GM20431 (cell line): ENCODE data around the gene SAMD3.
"Not testable (repeated sequence)": the region's sequence is repeated elsewhere in the genome, so short reads cannot be mapped to it uniquely, and the experiment has no call there.

Source experiments
- in situ Hi-C: fragments of 300-500 bp; cut with MseI, MboI; formaldehyde crosslinking; loops from one replicate; pipeline ENCODE4 v1.15.0; 2020; ENCODE audit warnings: low sequenced_read_pairs; ENCODE audit not compliant: unreplicated experiment

The SAMD3 gene

DNA sequence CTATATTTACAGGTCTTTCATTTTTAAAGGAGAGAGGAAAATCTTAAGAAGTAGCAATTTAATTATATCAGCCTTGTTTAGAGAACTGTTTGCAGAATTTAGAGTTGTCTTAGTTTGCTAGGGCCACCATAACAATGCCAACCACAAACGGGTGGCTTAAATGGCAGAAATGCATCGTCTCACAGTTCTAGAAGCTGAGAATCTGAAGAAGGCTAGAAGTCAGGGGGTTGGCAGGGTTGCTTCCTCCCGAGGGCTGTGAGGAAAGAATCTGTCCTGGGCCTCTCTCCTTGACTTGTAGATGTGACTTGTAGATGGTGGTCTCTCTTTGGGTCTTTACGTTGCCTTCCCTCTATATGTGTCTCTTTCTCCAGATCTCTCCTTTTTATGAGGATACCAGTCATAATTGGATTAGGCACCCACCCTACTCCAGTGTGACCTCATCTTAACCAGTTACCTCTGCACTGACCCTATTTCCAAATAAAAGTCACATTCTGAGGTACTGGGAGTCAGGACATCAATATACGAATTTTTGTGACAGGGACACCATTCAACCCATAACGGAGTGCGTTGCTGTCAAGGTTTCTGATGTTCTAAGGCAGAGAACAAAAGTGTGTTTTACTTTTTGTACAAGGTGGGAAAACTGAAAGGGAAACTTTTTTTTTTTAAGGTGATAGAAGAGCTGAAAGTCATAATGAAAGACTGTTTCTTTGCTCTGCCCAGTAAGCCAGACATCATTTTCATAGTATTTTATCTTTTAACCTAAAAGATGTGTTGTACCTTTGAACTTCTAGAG is 84.4 kb downstream of the SAMD3 start:
- in situ Hi-C loops: no loop called here

DNA sequence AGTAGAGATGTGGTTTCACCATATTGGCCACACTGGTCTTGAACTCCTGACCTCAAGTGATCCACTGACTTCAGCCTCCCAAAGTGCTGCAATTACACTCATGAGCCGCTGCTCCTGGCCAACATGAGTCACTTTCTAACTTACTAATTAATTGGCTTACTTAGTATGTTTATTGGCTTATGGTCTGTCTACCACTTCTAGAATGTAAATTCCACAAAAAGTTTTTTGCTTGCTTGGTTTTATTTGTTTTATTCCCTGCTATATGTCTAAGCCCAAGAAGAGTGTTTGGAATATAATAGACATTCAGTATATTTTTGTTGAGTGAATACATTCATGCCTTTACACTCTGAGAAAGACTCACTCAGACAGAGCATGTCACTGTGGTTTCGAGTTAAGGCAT is 86.0 kb downstream of the SAMD3 start:
- in situ Hi-C loops: no loop called here

DNA sequence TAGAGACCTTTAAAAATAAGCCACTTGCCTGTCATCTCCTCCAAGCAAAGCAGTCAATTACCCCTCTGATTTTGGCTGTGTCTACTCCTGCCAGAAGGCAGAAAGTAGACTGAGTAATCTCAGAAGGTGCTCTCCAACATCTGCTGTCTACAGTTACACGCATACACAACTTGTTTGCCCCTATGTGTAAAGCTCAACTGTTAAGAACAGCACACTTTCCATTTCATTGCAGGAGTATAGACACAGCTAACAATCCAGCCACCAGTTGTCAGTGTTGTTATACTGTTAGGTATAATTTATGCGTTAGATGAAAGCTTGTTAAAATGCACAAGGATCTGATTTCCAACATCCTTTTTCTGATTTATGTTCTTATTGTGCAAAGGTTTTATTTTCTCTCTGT is 88.2 kb downstream of the SAMD3 start:
- in situ Hi-C loops: no loop called here

DNA sequence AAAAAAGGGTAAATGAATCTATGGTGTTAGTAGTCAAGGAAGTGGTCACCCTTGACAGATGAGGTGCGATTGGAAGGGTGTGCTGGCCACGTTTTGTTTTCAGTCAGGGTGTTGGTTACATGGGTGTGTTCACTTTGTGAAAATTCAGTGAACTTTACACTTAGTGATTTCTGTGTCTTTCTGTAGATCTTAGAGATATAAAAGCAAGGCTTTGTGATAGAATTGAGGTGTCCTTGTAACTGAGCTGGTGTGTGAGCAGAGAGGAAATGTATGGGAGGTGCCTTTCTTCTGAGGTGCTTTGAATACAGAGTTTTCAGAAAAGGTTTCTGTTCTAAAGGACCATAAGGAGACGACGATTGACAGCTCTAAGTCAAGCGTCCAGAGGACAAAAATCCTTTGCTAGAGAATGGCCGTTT is 90.5 kb downstream of the SAMD3 start:
- in situ Hi-C loops: no loop called here

DNA sequence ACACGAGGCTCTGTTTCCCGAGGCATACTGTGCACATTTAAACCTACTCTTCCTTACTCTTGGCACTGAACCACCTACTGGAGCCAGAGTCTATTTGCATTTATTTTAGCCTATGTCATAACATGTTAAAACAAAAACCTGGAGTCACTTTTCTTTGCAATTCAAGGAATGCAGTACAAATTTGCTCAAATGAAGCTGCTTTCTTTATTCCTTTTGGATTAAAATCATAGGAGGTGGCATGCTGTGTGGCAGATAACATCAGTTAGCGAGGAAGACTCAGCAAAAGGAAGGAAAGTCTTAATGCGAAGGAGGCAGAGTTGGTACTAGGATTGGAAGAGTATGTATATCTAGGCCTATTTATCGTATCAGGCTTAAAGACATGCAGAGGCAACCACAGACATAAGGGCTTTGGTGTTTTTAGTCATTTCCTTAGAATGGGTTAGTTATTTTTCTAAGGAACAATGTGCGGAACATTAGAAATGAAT is 92.9 kb downstream of the SAMD3 start:
- in situ Hi-C loops: no loop called here

DNA sequence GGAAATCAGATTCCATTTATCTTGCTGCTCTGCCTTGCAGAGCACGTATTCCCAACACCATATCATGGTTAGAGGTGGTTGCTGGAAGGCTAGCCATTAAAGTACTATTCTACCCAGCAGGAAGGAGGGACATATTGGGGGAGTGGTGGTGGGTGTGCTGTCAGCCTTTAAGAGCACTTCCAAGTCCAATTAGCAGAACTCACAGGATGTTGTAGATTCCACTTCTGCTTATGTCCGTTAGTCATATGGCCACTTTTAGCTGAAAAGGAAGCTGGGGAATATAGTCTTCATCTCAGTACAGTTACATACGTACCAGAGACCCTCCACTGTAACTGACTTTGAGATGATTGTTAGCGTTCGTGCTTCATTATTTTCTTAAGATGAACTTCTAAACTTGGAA is 94.4 kb downstream of the SAMD3 start:
- in situ Hi-C loops: no loop called here

DNA sequence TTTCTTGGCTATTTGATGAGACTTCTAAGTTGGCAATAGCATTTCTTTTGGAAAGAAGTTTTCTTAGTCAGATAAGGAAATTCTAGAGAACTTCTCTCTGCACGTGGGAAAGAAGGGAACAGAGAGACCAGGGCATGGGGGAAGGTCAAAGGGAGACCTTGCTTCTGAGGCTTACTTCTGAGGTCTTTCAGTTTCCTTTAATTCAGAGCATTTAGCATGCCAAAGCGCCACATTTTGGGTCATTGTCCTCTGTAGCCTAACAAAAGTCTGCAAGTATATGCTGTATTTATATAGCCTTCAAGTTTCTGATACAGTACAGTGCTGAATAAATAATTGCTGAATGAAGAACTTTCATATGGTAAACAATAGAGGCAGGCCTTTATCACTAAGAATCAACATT is 95.6 kb downstream of the SAMD3 start:
- in situ Hi-C loops: no loop called here

DNA sequence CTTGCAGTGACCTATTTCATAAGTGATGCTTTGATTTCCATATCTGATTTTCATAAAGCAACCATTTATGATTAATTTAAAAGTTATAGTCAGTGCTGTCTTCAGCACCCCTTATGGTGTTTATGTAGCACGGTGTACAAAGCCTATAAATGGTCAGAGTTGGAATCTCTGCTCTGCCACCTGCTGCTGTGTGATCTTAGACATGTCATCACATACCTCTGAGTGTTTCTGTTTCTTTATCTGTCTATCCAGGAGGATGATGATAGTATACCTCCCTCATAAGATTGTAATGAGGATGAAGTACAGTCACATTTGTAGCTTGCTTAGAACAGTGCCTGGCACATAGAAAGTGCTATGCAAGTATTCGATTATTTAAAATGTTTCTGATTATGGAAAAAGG is 100.5 kb downstream of the SAMD3 start:
- in situ Hi-C loops: no loop called here

DNA sequence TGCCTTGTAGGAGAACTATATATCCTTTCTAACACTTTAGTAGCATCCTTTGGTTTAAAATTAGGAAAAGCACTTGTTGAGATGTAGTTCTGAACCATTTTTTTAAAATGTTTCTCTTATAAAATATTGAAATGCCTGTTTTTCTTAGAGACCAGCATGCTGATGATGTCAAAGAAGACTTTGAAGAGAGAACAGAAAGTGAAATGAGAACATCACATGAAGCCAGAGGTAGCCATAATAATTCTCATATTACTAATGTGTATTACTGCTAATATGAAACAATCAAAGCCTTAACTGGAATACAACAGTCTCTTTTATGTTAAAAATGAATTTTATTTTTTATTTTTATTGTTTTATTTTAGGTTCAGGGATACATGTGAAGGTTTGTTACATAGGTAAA is 102.0 kb downstream of the SAMD3 start:
- in situ Hi-C loops: no loop called here

DNA sequence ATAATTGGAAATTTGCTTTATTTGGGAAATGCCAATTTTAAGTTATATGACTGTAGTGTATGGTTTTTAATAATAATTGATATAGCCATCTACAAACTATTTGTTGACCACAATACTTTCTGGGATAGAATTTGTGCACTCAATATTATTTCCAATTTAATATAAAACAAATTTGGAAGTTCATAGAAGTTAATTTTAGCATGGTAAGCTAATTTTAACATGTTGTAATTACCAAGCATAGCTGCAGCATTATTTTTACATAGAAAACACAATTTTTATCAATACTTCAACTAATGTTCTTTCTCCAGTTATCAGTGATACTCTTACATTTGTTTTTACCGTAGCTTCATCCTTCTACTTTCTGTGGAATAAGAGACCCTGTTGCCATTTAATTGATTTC is 103.5 kb downstream of the SAMD3 start:
- in situ Hi-C loops: no loop called here

DNA sequence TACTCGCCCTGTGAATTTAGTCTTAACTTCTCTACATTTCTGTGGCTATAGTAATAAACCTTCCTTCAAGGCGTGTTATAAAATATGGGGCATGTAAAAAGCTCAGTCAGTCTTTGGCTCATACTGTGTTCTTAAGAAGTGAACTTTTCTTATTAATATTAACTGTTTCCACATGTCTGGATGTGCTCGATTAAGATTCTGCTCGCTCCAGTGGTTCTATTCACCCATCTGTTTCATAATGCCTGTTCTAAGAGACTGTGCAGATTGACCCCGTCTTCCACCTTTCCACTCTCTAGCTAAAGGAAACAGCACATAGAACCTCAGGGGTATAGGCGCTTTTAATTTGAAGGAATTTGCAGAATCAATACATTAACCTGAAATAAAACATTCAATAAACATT is 104.5 kb downstream of the SAMD3 start:
- in situ Hi-C loops: no loop called here

DNA sequence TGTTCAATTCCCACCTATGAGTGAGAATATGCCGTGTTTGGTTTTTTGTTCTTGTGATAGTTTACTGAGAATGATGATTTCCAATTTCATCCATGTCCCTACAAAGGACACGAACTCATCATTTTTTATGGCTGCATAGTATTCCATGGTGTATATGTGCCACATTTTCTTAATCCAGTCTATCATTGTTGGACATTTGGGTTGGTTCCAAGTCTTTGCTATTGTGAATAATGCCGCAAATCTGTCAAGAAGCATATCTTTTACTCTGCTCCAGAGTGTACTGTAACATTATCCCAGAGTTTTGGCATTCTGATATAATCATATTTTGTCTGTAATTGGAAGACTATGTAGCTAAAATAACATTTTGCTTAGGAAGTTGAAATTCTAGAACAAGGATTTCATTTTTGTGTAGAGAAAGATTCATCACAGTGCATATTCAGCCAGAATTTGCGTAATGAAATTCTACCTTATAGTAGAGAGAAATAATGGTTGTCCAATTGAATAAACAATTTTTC is 105.5 kb downstream of the SAMD3 start:
- in situ Hi-C loops: not testable (repeated sequence)

DNA sequence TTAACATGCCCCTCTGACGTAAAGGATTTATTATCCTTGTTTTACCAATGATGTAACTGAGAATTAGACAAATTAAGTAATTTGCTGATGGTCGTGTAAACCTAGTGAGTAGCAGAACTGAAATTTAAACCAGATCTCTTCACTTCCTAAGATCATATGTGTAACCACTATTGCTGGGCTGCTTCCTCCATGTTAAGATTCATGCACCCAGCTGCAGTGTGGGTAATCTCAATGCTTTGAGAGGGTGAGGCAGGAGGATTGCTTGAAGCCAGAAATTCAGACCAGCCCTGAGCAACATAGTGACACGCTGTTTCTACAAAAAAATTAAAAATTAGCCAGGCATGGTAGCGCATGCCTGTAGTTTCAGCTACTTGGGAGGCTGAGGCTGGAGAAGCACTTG is 106.5 kb downstream of the SAMD3 start:
- in situ Hi-C loops: no loop called here

DNA sequence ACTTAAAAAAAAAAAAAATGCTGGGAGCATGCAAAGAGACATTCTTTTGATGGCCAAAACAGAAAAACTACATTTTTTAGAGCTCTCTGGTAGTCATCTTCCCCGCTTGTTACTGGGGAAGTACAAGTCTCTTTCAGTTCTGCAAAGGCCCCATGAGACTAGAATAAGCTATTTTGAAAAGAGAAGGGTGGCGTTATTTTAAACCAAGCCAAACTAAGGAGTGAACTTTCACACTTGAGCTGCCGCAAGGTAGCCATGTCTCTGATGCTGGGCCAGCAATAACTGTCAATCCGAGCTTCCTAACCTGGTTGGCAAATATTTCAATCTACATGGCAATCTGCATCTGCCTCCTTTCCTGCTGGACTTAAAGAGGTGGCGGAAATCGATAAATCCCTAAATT is 107.7 kb downstream of the SAMD3 start:
- in situ Hi-C loops: no loop called here

DNA sequence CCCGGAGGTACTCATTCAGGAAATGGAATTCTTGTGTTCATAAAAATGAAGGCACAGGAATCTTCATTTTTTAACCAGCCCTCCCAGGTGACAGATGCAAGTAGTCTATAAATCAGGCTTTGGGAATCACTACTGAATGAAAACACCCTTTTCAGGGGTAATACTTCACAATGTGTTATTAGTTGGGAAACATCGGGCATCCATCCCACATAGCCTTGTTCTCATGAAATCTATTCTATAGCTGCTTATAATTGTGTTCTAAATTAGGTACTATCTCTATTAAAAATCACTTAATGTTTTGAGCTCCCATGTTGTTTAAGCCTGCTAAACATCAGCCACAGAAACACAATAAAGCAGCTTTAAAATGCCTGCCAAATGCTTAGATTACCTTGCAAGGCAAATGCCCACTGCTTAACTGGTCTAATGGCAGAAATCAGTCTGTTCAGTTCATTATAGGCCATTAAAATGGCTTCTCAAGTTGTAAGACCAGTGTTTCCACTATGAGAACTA is 109.5 kb downstream of the SAMD3 start:
- in situ Hi-C loops: no loop called here

DNA sequence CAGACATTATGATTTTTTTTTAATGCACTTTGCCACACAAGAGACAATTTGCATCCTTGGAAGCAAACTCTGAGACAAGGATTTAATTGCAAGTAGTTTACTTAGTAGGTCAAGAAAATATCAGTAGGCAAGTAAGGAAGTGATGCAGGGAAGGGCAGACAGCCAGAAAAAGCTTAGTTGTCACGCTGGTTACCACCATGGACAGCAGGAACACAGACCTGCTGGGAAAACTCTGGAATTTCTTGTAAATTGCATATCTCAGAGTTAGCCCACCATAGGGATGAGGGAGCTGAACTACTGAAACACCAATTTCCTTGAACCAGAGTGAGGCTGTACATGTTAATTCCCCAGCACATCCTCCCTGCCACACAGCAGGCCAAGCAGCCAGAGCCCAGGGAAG is 111.7 kb downstream of the SAMD3 start:
- in situ Hi-C loops: no loop called here

DNA sequence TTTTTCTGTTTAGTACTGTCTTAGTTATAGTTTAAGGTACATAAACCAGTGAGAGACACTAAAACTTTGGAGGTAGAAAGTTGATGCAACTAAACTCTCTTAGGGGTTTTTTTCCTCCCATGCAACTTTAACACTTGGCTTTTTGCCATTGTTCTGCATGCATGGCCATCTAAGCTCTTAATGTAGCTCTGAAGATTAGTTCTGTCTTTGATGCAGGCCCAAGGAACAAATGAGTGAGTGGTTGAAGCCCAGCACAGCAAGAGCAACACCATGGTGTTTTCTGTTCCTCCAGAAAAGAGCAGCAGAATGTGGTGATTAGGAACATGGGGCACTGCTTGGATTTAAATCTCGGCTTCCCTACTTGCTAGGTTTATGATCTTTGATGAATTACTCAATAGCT is 115.0 kb downstream of the SAMD3 start:
- in situ Hi-C loops: no loop called here

DNA sequence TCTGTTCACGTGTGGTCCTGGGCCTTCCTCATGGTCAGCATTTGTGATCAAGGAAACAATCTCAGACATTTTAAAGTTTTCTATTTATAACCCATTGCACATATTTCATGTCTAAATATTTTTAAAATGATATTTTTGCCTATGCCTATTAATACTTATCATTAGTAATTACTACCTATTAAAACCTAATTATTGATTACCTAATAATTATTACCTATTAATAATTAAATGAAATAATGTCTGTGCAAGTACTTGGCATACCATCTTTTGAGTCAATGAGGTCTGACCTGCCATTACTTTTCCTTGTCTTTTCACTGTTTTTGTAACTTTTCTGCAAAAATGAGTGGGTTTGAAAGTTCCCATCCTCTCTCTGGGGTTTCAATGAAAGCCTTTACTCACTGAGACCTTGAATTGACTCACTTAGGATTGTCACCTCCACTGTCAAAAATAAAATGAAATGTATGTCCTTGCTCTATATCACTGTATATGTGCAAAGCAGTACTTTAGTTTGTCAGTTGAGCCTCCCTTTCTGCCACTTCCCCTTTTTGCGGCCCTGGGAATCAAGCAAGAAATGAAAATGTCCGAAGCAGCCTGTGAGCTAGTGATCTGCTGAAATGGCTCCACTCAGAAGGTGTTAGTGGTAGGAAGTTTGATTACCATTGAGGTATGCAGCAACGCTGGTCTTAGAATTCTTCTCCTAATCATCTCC is 116.6 kb downstream of the SAMD3 start:
- in situ Hi-C loops: no loop called here

DNA sequence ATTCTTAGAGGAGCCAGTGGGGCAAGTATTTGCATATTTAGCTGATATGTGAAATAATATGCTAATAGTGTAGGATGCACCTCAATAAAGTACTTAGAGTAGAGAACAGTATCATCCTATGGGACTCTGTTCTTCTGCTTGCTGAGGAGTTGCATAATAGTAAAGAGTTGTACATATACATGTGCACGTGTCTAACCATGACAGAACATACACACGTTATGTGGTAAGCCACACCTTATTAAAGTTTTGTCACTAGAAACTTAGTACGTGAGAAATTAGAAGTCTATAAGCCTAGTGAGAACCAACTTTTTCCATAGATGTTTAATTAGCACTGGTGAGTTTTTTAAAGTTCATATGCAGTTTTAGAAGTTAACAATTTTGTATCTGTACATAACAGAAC is 123.6 kb downstream of the SAMD3 start:
- in situ Hi-C loops: no loop called here

DNA sequence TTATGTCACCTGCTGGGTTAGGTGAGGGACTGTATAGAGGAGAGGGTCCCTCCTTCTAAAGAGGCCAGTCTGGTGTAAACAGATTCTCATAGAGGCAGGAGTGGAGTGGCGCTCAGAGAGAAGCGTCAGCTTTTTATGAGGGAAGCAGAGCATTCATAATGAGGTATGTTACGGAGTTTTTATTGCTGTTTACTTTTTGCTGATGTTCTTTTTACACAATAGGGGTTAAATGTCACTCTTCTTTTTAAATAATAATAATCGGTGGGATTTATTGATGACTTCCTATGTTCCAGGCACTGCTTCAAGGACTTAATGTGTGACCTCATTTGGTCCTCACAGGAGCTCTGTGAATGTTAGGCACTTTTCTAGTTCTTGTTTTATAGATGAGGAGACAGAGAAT is 124.4 kb downstream of the SAMD3 start:
- in situ Hi-C loops: no loop called here
